Mesenchymal stem cell (in vitro differentiated cells and primary cell): Measurements from ENCODE around the gene KIF25.

Experiments
- DNase-seq: peaks from one replicate; pipeline ENCODE4 v3.0.0-alpha.2; 2013
- H2AFZ ChIP-seq: one replicate; pipeline ENCODE4 v1.6.1; 2013; ENCODE audit warnings: low read depth, mild to moderate bottlenecking, control low read depth, inconsistent platforms, low read length, moderate library complexity
- H2AK5ac ChIP-seq: 2 replicates; pipeline ENCODE4 v1.6.1; 2013; ENCODE audit warnings: low read length, moderate library complexity, mild to moderate bottlenecking, inconsistent platforms; ENCODE audit not compliant: severe bottlenecking
- H2BK120ac ChIP-seq: one replicate; pipeline ENCODE4 v1.6.1; 2013; ENCODE audit warnings: low read depth, mild to moderate bottlenecking, inconsistent platforms, low read length, moderate library complexity
- H2BK12ac ChIP-seq, 2 experiments: one replicate each; pipeline ENCODE4 v1.6.1; 2013; ENCODE audit warnings: inconsistent platforms in 2 of 2, low read length in 2 of 2, mild to moderate bottlenecking in 2 of 2, moderate library complexity in 2 of 2, control low read depth in 1 of 2
- H2BK15ac ChIP-seq: one replicate; pipeline ENCODE4 v1.6.1; 2013; ENCODE audit warnings: mild to moderate bottlenecking, low read depth, inconsistent platforms; ENCODE audit not compliant: poor library complexity, severe bottlenecking
- H2BK5ac ChIP-seq: 2 replicates; pipeline ENCODE4 v1.6.1; 2013; ENCODE audit warnings: low read depth, mild to moderate bottlenecking, low read length, control low read depth, inconsistent platforms; ENCODE audit not compliant: poor library complexity, severe bottlenecking
- H3K14ac ChIP-seq, 2 experiments: one replicate each; pipeline ENCODE4 v1.6.1; 2013; ENCODE audit warnings: inconsistent platforms in 2 of 2, low read length in 2 of 2, control low read depth in 1 of 2, mild to moderate bottlenecking in 1 of 2, moderate library complexity in 1 of 2
- H3K18ac ChIP-seq, 2 experiments: one replicate each; pipeline ENCODE4 v1.6.1; 2013; ENCODE audit warnings: inconsistent platforms in 2 of 2, low read length in 2 of 2, control low read depth in 1 of 2, low read depth in 1 of 2, mild to moderate bottlenecking in 1 of 2
- H3K23ac ChIP-seq, 2 experiments: one replicate each; pipeline ENCODE4 v1.6.1; 2013; ENCODE audit warnings: inconsistent platforms in 2 of 2, low read length in 2 of 2, mild to moderate bottlenecking in 2 of 2, moderate library complexity in 2 of 2, control low read depth in 1 of 2
- H3K27ac ChIP-seq: 2 replicates; pipeline ENCODE4 v1.5.1; 2013; ENCODE audit warnings: mild to moderate bottlenecking, moderate library complexity, low read length, control low read depth, inconsistent platforms; ENCODE audit not compliant: poor library complexity, severe bottlenecking
- H3K27me3 ChIP-seq, 2 experiments: 2 replicates each; pipeline versions ENCODE4 v1.6.1 to v1.7.0; 2013; ENCODE audit warnings: low read length in 2 of 2, mild to moderate bottlenecking in 2 of 2, moderate library complexity in 2 of 2, control low read depth in 1 of 2, inconsistent platforms in 1 of 2; ENCODE audit not compliant: control insufficient read depth in 1 of 2, insufficient read depth in 1 of 2
- H3K36me3 ChIP-seq, 2 experiments: 2 replicates each; pipeline versions ENCODE4 v1.6.1 to v1.7.0; 2013; ENCODE audit warnings: low read length in 2 of 2, control low read depth in 1 of 2, inconsistent platforms in 1 of 2, low read depth in 1 of 2, mild to moderate bottlenecking in 1 of 2; ENCODE audit not compliant: insufficient read depth in 2 of 2, control insufficient read depth in 1 of 2
- H3K4ac ChIP-seq, 2 experiments: one replicate each; pipeline ENCODE4 v1.6.1; 2013; ENCODE audit warnings: inconsistent platforms in 2 of 2, low read length in 2 of 2, mild to moderate bottlenecking in 2 of 2, moderate library complexity in 2 of 2, control low read depth in 1 of 2, low read depth in 1 of 2
- H3K4me1 ChIP-seq: 2 replicates; pipeline ENCODE4 v1.6.1; 2013; ENCODE audit warnings: low read depth, low read length, control low read depth; ENCODE audit not compliant: control insufficient read depth, insufficient read depth
- H3K4me2 ChIP-seq: 2 replicates; pipeline ENCODE4 v1.6.1; 2013; ENCODE audit warnings: low read length, mild to moderate bottlenecking, inconsistent platforms; ENCODE audit not compliant: poor library complexity, severe bottlenecking
- H3K4me3 ChIP-seq, 2 experiments: 2 replicates each; pipeline versions ENCODE4 v1.5.1 to v1.7.0; 2013; ENCODE audit warnings: low read length in 2 of 2, mild to moderate bottlenecking in 2 of 2, control low read depth in 1 of 2, low read depth in 1 of 2; ENCODE audit not compliant: insufficient read depth in 1 of 2
- H3K79me1 ChIP-seq: replicated peaks from 2 replicates; pipeline ENCODE4 v1.6.1; 2013; ENCODE audit warnings: mild to moderate bottlenecking, control low read depth, low read length, inconsistent platforms; ENCODE audit not compliant: poor library complexity, severe bottlenecking
- H3K9ac ChIP-seq: 2 replicates; pipeline ENCODE4 v1.7.0; 2013; ENCODE audit warnings: mild to moderate bottlenecking, low read length, moderate library complexity
- H3K9me3 ChIP-seq: 2 replicates; pipeline ENCODE4 v1.7.0; 2013; ENCODE audit warnings: mild to moderate bottlenecking, low read length; ENCODE audit not compliant: control insufficient read depth
- H4K8ac ChIP-seq: one replicate; pipeline ENCODE4 v1.6.1; 2013; ENCODE audit warnings: inconsistent platforms, mild to moderate bottlenecking, low read length, moderate library complexity
- H4K91ac ChIP-seq: one replicate; pipeline ENCODE4 v1.6.1; 2013; ENCODE audit warnings: mild to moderate bottlenecking, low read length, inconsistent platforms
- WGBS: methylation state at CpG from one replicate; pipeline ENCODE4 v1.1.7; 2013; ENCODE audit warnings: mixed read lengths; 5-methylcytosine and 5-hydroxymethylcytosine counted together

KIF25 gene

GRCh38 chr6:168051648-168052047, 54.2 kb downstream of the KIF25 start:
- peaks cover 0 to 4% of the 10 kb centered on the region in 2 experiments for H3K27me3 ChIP-seq
- WGBS = 92% methylated on average over 9 of the region's 9 CpGs

GRCh38 chr6:168052291-168052891, 54.9 kb downstream of the KIF25 start:
- DNase-seq = no peak
- H3K4ac ChIP-seq = no peak overlapping the region
- H3K4me2 ChIP-seq = no peak overlapping the region
- H3K9ac ChIP-seq = no peak overlapping the region
- H2BK15ac ChIP-seq = no peak overlapping the region
- H3K79me1 ChIP-seq = no peaks in the 10 kb centered on the region
- peak overlapping the region in 1 of 2 experiments; percentile 54 for H3K18ac ChIP-seq
- H2AFZ ChIP-seq = no peak overlapping the region
- H2BK5ac ChIP-seq = no peak overlapping the region
- no peak overlapping the region for H3K4me3 ChIP-seq
- H3K36me3 ChIP-seq = no peaks in the 10 kb centered on the region
- H4K8ac ChIP-seq = no peak overlapping the region
- 96% methylated on average over 26 of the region's 26 CpGs for WGBS
- H2BK12ac ChIP-seq = peak overlapping the region in 1 of 2 experiments; percentile 45
- H2AK5ac ChIP-seq = no peak overlapping the region
- no peak overlapping the region for H2BK120ac ChIP-seq
- H3K9me3 ChIP-seq = no peaks in the 10 kb centered on the region
- peak overlapping the region in 1 of 2 experiments; percentile 26 for H3K14ac ChIP-seq
- H3K27me3 ChIP-seq = peaks cover 0 to 4% of the 10 kb centered on the region in 2 experiments
- H3K4me1 ChIP-seq = peaks cover 6% of the 10 kb centered on the region
- H3K27ac ChIP-seq = no peak overlapping the region
- no peak overlapping the region for H4K91ac ChIP-seq
- no peak overlapping the region for H3K23ac ChIP-seq

More at GRCh38 chr6:168051648-168052047, 54.2 kb downstream of the KIF25 start:
- Histone ChIP-seq H2BK12ac (no peak overlapping the region), H3K4me1 (peaks cover 6% of the 10 kb centered on the region), H2AFZ (no peak overlapping the region), H3K36me3 (no peaks in the 10 kb centered on the region), H2AK5ac (no peak overlapping the region), H4K91ac (no peak overlapping the region), H3K18ac (no peak overlapping the region), H2BK5ac (no peak overlapping the region), H3K4me2 (no peak overlapping the region), H3K14ac (no peak overlapping the region), H3K9ac (no peak overlapping the region), H3K23ac (no peak overlapping the region), H4K8ac (no peak overlapping the region), H3K79me1 (no peaks in the 10 kb centered on the region), H3K4me3 (no peak overlapping the region), H2BK120ac (no peak overlapping the region), H3K27ac (no peak overlapping the region), H3K4ac (no peak overlapping the region), H3K9me3 (no peaks in the 10 kb centered on the region), H2BK15ac (no peak overlapping the region)
- no peak for DNase-seq

GRCh38 chr6:168053086-168053956, 55.9 kb downstream of the KIF25 start:
- Histone ChIP-seq H2AFZ (no peak overlapping the region), H3K9me3 (no peaks in the 10 kb centered on the region), H3K4ac (no peak overlapping the region), H3K27ac (no peak overlapping the region), H3K4me3 (no peak overlapping the region), H2BK12ac (no peak overlapping the region), H3K23ac (no peak overlapping the region), H3K27me3 (peaks cover 0 to 4% of the 10 kb centered on the region in 2 experiments), H4K91ac (no peak overlapping the region), H3K79me1 (no peaks in the 10 kb centered on the region), H2AK5ac (no peak overlapping the region), H2BK120ac (no peak overlapping the region), H4K8ac (no peak overlapping the region), H3K4me2 (no peak overlapping the region), H3K14ac (no peak overlapping the region), H3K36me3 (no peaks in the 10 kb centered on the region), H2BK5ac (no peak overlapping the region), H3K18ac (no peak overlapping the region), H3K4me1 (peaks cover 6% of the 10 kb centered on the region), H2BK15ac (no peak overlapping the region), H3K9ac (no peak overlapping the region)
- WGBS = 90% methylated on average over 38 of the region's 38 CpGs
- DNase-seq = no peak

- WGBS = 97% methylated on average over 14 of the region's 14 CpGs
- H3K4me3 ChIP-seq = no peak overlapping the region
- no peak overlapping the region for H3K27ac ChIP-seq
- peak overlapping the region; percentile 16 for H4K91ac ChIP-seq
- no peak overlapping the region for H3K23ac ChIP-seq
- H2BK120ac ChIP-seq = no peak overlapping the region
- H3K18ac ChIP-seq = peak overlapping the region in 1 of 2 experiments; percentile 14
- H2AFZ ChIP-seq = no peak overlapping the region
- H3K36me3 ChIP-seq = no peaks in the 10 kb centered on the region
- H3K79me1 ChIP-seq = no peaks in the 10 kb centered on the region
- H3K27me3 ChIP-seq = peaks cover 0 to 4% of the 10 kb centered on the region in 2 experiments
- H3K4ac ChIP-seq = no peak overlapping the region
- H3K4me2 ChIP-seq = no peak overlapping the region
- peaks cover 6% of the 10 kb centered on the region for H3K4me1 ChIP-seq
- H2BK12ac ChIP-seq = peak overlapping the region in 1 of 2 experiments; percentile 18
- no peak overlapping the region for H4K8ac ChIP-seq
- no peak for DNase-seq
- H2BK5ac ChIP-seq = no peak overlapping the region
- no peak overlapping the region for H3K9ac ChIP-seq
- H2BK15ac ChIP-seq = no peak overlapping the region
- peak overlapping the region in 1 of 2 experiments; percentile 18 for H3K14ac ChIP-seq
- no peaks in the 10 kb centered on the region for H3K9me3 ChIP-seq
- no peak overlapping the region for H2AK5ac ChIP-seq
Observed at GRCh38 chr6:168053957-168054471, 56.5 kb downstream of the KIF25 start.
